8988T (cell line): ENCODE results near the gene NECAP2.
A peak's percentile ranks its signal among the peaks of the same experiment; 100 is the strongest.
"Not testable (repeated sequence)": the region's sequence is repeated elsewhere in the genome, so short reads cannot be mapped to it uniquely, and the experiment has no call there.

Source experiments
- DNase-seq: peaks from one replicate; pipeline ENCODE4 v3.0.0; 2011

The NECAP2 gene

DNA sequence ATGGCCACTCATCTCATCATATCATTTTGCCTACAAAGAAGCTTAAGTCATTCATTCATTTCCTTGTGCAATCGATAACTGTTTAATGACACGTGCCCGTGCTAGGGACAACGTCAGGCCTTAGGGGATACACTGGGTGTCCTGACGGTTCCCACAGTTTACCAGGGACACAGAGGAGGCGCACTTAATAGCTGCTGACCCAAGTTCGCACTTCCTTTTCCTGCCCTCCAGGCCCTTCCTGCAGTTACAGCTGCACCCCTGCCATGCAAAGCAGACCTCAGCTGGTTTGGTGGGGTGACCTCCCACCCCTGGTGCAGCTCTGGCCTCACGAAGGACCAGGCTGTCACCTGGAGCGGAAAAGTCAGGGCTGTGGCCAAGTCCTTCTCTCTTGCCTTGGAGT, 7.5 kb upstream of the NECAP2 start:
- DNase-seq: no peak

DNA sequence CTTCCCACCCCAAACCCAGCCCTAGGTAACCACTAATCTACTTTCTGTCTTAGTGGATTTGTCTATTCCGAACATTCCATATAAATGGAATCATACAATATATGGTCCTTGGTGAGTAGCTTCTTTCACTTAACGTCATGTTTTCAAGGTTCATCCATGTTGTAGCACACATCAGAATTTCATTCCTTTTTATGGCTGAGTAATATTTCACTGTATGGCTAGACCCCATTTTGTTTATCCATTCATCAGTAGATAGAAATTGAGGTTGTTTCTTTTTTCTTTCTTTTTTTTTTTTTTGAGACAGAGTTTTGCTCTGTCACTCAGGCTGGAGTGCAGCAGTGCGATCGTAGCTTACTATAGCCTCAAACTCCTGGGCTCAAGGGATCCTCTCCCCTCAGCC, 6.5 kb upstream of the NECAP2 start:
- DNase-seq: no peak

- DNase-seq: no peak
Measured at GRCh38 chr1:16434501-16434900, 6.0 kb upstream of the NECAP2 start.

- no peak for DNase-seq
Measured at GRCh38 chr1:16436946-16437474, 3.5 kb upstream of the NECAP2 start, which contains the start of gene SPATA21. TSS of gene SPATA21 (minus strand) at chr1:16437424. CDS start at chr1:16431371, 6,053 bp downstream.

DNA sequence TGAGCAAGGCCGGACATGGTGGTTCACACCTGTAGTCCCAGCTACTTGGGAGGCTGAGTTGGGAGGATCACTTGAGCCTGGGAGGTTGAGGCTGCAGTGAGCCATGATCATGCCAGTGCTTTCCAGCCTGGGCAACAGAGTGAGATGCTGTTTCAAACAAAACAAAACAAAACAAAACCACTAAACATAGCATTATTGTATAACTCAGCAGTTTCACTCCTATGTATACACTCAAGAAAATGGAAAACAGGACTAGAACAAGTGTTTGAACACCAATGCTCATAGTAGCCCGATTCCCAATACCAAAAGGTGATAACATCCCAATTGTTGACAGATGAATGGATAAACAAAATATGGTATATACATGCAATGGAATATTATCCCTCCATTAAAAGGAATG, 2.0 kb upstream of the NECAP2 start:
- no peak for DNase-seq

- no peak for DNase-seq
Measured at GRCh38 chr1:16438924-16439323, 1.6 kb upstream of the NECAP2 start.

DNA sequence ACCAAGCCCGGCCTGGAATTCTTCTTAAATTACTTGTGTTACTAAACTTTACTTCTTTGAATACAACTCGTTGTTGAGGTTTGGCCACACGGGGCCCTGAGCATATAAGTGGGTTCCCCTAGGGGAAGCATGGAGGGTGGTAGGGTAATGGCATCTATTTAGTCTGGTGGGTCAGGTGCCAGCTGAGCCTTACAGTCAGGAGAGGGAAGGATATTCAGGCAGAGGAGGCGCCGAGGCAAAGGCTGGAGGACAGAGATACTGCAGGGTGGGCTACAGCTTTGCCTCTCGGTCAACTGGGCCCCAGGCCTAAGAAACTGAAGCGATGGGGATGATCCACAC, 424 bp upstream of the NECAP2 start:
- DNase-seq: peak; percentile 18

GRCh38 chr1:16441282-16441665, 750 bp downstream of the NECAP2 start:
- no peak for DNase-seq

DNA sequence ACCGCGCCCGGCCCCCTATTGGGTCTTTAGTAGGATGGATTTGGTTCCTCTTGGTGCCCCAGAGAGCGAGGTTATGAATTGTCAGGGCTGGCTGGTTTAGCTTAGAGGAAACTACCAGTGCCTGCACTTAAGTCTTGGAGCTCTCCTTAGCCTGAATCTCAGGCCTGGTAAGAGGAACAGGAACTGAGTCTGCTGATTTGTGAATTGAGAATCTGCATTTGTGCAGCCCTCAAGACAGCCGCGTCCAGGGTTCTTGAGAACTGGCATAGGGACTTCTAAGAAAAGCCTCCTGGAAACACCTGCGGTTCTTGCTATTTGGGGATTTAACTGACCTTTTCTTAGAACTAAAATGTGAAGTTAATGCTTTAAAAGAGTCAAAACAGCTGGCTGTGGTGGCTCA, 1.7 kb downstream of the NECAP2 start:
- DNase-seq: no peak

- no peak for DNase-seq
Measured at GRCh38 chr1:16442941-16443340, 2.4 kb downstream of the NECAP2 start.

- no peak for DNase-seq
Measured at GRCh38 chr1:16443975-16444770, 3.6 kb downstream of the NECAP2 start.

GRCh38 chr1:16445052-16445451, 4.5 kb downstream of the NECAP2 start:
- no peak for DNase-seq

DNA sequence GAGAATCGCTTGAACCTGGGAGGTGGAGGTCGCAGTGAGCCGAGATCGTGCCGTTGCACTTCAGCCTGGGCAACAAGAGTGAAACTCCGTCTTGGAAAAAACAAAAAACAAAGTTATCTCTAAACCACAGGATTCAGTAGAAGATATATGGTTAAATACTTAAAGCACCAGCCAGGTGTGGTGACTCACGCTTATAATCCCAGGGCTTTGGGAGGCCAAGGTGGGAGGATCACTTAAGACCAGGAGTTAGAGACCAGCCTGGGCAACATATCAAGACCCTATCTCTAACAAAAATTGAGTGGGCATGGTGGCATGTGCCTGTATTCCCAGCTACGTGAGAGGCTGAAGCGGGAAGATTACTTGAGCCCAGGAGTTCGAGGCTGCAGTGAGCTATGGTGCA, 5.6 kb downstream of the NECAP2 start:
- DNase-seq: no peak

GRCh38 chr1:16447641-16448040, 7.1 kb downstream of the NECAP2 start:
- DNase-seq: no peak

GRCh38 chr1:16449065-16449464, 8.5 kb downstream of the NECAP2 start:
- no peak for DNase-seq

DNA sequence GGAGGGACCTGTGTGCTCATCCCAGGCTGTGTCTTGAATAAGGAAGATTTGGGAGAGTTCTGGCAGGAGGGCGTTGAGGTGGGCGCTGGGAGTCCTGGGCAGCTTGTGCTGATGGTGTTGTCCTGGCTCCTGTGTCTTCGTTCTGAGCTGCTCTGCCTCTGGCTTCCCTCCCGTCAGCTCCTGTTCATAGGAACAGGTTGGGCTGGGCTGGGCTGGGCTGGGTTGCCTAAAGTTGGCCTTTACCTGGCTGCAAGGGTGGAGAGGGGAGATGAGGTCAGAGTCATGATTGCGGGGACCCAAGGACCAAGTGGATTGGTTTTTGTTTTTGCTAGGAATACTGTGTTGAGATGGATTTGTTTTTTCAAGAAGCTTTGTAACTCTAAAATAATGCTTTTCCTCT, 9.1 kb downstream of the NECAP2 start:
- DNase-seq: no peak

- DNase-seq: no peak
Measured at GRCh38 chr1:16450863-16451481, 10.4 kb downstream of the NECAP2 start.

- no peak for DNase-seq
Measured at GRCh38 chr1:16451841-16452528, 11.5 kb downstream of the NECAP2 start.

GRCh38 chr1:16454909-16455308, 14.4 kb downstream of the NECAP2 start:
- not testable (repeated sequence) for DNase-seq

- DNase-seq: not testable (repeated sequence)
Measured at GRCh38 chr1:16456151-16456550, 15.6 kb downstream of the NECAP2 start.

- no peak for DNase-seq
Measured at GRCh38 chr1:16458831-16459230, 18.3 kb downstream of the NECAP2 start.

DNA sequence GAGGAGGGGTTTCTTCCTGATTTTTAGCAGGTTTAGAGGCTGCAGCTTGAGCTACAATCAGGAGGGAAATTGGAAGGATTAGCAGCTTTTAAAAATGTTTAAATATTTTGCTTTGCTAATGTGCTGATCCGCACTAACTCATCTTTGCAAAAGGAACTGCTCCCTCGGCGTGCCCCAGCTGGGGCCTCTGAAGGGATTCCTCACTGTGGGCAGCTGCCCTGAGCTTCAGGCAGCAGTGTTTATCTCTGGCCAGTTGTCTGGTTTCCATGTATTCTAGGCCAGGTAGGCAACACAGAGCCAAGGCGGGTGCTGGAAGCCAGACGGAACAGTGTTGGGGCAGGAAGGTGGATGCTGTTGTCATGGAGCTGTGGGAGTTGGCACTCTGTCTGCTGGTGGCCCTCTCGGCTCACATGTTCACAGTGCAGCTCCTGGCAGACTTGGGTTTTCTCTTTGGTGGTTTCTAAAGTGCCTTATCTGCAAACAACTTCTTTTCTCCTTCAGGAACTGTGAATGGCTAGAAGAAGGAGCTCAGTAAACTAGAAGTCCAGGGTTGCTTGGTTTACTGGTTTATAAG, 18.9 kb downstream of the NECAP2 start:
- no peak for DNase-seq

DNA sequence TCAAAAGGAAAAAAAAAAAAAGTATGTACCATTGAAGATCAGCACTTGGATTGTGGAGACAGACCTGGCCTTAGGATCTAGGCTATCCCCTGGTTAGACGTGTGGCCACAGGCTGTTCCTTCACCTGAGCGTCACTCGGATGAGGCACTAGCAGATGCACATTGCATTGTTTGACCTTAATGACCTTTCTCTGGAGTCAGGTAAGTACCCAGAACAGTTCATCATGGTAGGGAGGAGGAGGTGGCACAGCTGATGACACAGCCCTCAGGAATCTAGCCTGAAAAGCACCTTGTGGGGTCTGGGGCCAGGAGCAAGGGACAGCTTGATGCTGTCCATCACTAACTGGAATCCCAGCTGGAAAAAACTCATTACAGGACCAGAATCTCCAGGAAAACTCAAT, 21.2 kb downstream of the NECAP2 start:
- no peak for DNase-seq
